Panc1 (cell line): ENCODE results near the gene SDCBP2. TPM values are rescaled to one million over a fixed set of nuclear protein-coding genes. Genes with fewer than 3 reads are reported as not detected.

ENCODE experiments used
- ATAC-seq: fragments of 200-7000 bp; cut with Tn5 transposase; 2 replicates; pipeline ENCODE4 v1.9.1; 2020; ENCODE audit warnings: mild to moderate bottlenecking, moderate library complexity
- BruUV-seq: library from RNA; stranded (reverse); fragments of 400-500 nt; replicated peaks from 2 replicates; lab custom pipeline; 2021; lab: Mats Ljungman, UMichigan
- CTCF ChIA-PET: fragments of 300-600 bp; sonication (Branson Sonifier 250); formaldehyde crosslinking; loops from one replicate; lab custom pipeline; 2022; ENCODE audit warnings: antibody characterized with exemption; lab: Charles Lee
- POLR2A ChIA-PET: fragments of 300-600 bp; sonication (Branson Sonifier 250); formaldehyde crosslinking; loops from one replicate; lab custom pipeline; 2022; ENCODE audit warnings: antibody characterized with exemption; lab: Charles Lee
- DNase-seq: peaks from one replicate; pipeline ENCODE4 v3.0.0-alpha.2; 2010; ENCODE audit warnings: low read depth, low spot score
- H3K27ac ChIP-seq: 2 replicates; pipeline ENCODE4 v1.5.1; 2011; ENCODE audit warnings: mild to moderate bottlenecking, low read length, inconsistent platforms
- H3K27me3 ChIP-seq: fragments of 200-500 bp; sonication (Bioruptor generic); 2 replicates; pipeline ENCODE4 v1.6.0; 2014; ENCODE audit warnings: low read length, inconsistent platforms; ENCODE audit not compliant: control insufficient read depth, insufficient read depth
- H3K36me3 ChIP-seq: fragments of 200-500 bp; sonication (Bioruptor generic); 2 replicates; pipeline ENCODE4 v1.5.1; 2014; ENCODE audit warnings: inconsistent platforms, mild to moderate bottlenecking, low read length, moderate library complexity; ENCODE audit not compliant: control insufficient read depth, insufficient read depth
- H3K4me1 ChIP-seq: 2 replicates; pipeline ENCODE4 v1.5.1; 2011; ENCODE audit warnings: inconsistent platforms, mild to moderate bottlenecking, low read length, moderate library complexity; ENCODE audit not compliant: control insufficient read depth, insufficient read depth
- H3K4me3 ChIP-seq, 2 experiments: 2 replicates each; pipeline ENCODE4 v1.5.1; 2011 to 2012; ENCODE audit warnings: low read depth in 2 of 2, low read length in 2 of 2, mild to moderate bottlenecking in 2 of 2, inconsistent platforms in 1 of 2, moderate library complexity in 1 of 2
- H3K9me3 ChIP-seq: fragments of 200-500 bp; sonication (Bioruptor generic); 2 replicates; pipeline ENCODE4 v1.5.1; 2014; ENCODE audit warnings: low read depth, mild to moderate bottlenecking, inconsistent platforms, low read length, moderate library complexity; ENCODE audit not compliant: control insufficient read depth, insufficient read depth
- POLR2AphosphoS5 ChIP-seq: IDR thresholded peaks from 2 replicates; pipeline ENCODE4 v1.6.1; 2012; ENCODE audit warnings: mild to moderate bottlenecking, low read depth, low read length, moderate library complexity
- REST ChIP-seq, 2 experiments: IDR thresholded peaks; 2 replicates each; pipeline ENCODE4 v1.6.1; 2011 to 2012; ENCODE audit warnings: low read depth in 2 of 2, control low read depth in 1 of 2, low read length in 1 of 2, mild to moderate bottlenecking in 1 of 2, moderate library complexity in 1 of 2; ENCODE audit not compliant: insufficient read depth in 1 of 2
- SIN3A ChIP-seq: IDR thresholded peaks from 2 replicates; pipeline ENCODE4 v1.6.1; 2012; ENCODE audit warnings: low read depth, mild to moderate bottlenecking, low read length, moderate library complexity, borderline replicate concordance; ENCODE audit not compliant: insufficient read depth
- TCF7L2 ChIP-seq: IDR thresholded peaks from 2 replicates; pipeline ENCODE4 v1.6.1; 2011; ENCODE audit warnings: mild to moderate bottlenecking, low read depth, low read length, inconsistent platforms
- in situ Hi-C: cut with HindIII; loops from 2 replicates; pipeline ENCODE4 v1.10.0; 2016; ENCODE audit warnings: low sequenced_read_pairs, low pct_unique_long_range_greater_than_20kb
- intact Hi-C: fragments of 100-400 bp; cut with micrococcal nuclease; formaldehyde crosslinking; loops from one replicate; pipeline ENCODE4 v1.10.0; 2022; ENCODE audit not compliant: unreplicated experiment
- total RNA-seq: library from RNA; stranded (reverse); gene quantifications from one replicate; pipeline ENCODE4 v1.2.1, GENCODE V29; 2021; ENCODE audit not compliant: unreplicated experiment
- TF ChIP-seq, protein P1 (sequence below): fragments of 450-650 bp; IDR thresholded peaks from 2 replicates; pipeline ENCODE4 v1.5.1; 2017; ENCODE audit warnings: mild to moderate bottlenecking

SDCBP2 gene
- total RNA-seq, 1 experiment from 2014 or later, result 1.8 TPM

DNA sequence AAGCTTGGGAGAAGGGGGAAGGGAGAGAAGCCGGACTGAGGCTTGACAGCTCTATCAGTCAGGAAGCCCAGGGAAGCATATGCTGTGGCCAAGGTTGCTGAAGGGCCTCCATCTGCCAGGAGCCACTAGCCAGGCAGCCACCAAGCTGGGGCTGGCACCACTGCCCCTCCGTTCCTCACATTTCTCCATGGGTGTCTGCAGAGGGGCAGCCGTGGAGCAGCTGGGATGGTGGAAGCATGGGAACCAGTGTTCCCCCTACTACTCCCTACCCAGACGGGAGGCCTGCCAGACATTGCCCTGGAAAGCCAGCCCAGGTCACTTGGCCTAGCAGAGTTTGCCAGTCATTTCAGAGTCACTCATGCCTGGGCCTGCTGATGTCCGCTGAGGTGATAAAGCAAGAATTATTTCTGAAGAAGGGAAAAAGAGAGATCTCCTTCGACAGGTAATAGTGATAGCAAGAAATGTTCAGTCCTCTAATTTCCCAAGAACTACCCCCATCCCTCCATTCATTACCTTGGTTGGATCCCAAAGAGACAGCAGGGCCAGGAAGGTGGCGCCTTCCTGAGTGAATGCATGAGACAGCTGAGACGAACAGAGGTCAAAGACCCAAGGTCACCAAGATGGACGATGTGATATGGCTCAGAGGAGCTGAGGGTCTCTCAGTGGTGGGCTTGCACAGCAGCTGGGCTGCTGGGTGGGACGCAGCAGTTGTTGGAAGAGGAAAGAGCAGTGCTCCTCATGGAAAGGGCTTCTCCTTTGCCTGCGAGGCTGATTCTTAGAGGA lies 41.0 kb downstream of the SDCBP2 start:
- Histone ChIP-seq H3K9me3 (no peaks in the 10 kb centered on the region), H3K27ac (no peak overlapping the region), H3K27me3 (no peaks in the 10 kb centered on the region), H3K36me3 (no peaks in the 10 kb centered on the region), H3K4me1 (no peaks in the 10 kb centered on the region), H3K4me3 (no peak overlapping the region)
- ATAC-seq, result no peak
- in situ Hi-C loops, result no loop called here
- no peak for DNase-seq
- ChIA-PET CTCF (interaction anchor here (1.1 kb wide), 1 partner anchor 78 kb away, joined by 3 read pairs; no protein-coding TSS in a partner anchor), POLR2A (no interaction called here)
- no peak for TF ChIP-seq SIN3A
- TF ChIP-seq, protein P1, sequence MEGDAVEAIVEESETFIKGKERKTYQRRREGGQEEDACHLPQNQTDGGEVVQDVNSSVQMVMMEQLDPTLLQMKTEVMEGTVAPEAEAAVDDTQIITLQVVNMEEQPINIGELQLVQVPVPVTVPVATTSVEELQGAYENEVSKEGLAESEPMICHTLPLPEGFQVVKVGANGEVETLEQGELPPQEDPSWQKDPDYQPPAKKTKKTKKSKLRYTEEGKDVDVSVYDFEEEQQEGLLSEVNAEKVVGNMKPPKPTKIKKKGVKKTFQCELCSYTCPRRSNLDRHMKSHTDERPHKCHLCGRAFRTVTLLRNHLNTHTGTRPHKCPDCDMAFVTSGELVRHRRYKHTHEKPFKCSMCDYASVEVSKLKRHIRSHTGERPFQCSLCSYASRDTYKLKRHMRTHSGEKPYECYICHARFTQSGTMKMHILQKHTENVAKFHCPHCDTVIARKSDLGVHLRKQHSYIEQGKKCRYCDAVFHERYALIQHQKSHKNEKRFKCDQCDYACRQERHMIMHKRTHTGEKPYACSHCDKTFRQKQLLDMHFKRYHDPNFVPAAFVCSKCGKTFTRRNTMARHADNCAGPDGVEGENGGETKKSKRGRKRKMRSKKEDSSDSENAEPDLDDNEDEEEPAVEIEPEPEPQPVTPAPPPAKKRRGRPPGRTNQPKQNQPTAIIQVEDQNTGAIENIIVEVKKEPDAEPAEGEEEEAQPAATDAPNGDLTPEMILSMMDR, result no peak
- TF ChIP-seq POLR2AphosphoS5, result no peak
- no peak for TF ChIP-seq TCF7L2
- TF ChIP-seq REST (IDR thresholded peaks at IDR 0.05; ENCODE audit: insufficient read depth in 1 of 2, low read depth in 2 of 2, low read length in 1 of 2), result no peak
- BruUV-seq, result no TSS peak
- intact Hi-C loops, result no loop called here

DNA sequence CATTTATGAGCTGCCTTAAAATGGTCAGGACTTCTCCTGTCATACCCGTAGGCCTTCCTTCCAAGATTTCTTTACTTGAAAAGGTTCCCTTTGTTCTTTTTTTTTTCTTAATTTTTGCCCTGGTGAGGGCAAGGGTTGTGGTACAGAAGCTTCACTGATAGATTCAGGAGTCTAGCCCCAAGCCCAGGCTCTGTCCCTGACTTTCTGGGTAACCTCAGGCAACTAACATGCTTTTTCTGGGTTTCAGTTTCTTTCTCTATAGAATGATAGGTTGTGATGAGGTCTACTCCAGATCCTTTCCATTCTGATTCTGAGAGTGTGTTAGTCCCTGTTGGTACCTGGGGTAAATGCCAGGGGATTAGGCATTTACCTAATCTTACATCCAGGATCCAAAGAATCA lies 41.6 kb downstream of the SDCBP2 start:
- ChIA-PET POLR2A (no interaction called here), CTCF (no interaction called here)
- DNase-seq (no peak), ATAC-seq (no peak)
- Histone ChIP-seq H3K36me3 (no peaks in the 10 kb centered on the region), H3K9me3 (no peaks in the 10 kb centered on the region), H3K27ac (no peak overlapping the region), H3K4me1 (no peaks in the 10 kb centered on the region), H3K4me3 (no peak overlapping the region), H3K27me3 (no peaks in the 10 kb centered on the region)
- intact Hi-C loops, result no loop called here
- TF ChIP-seq POLR2AphosphoS5 (no peak), REST (IDR thresholded peaks at IDR 0.05; ENCODE audit: insufficient read depth in 1 of 2, low read depth in 2 of 2, low read length in 1 of 2) (no peak), TCF7L2 (no peak), SIN3A (no peak)
- BruUV-seq, result no TSS peak
- in situ Hi-C loops, result no loop called here
